Activated CD8-positive, alpha-beta memory T cell treated with anti-CD3 and anti-CD28 coated beads, Interleukin-2, amount 50 U/mL, for 24 hours (primary cell): ENCODE measurements around the gene DBX1.
"Not testable (repeated sequence)": the region's sequence is repeated elsewhere in the genome, so short reads cannot be mapped to it uniquely, and the experiment has no call there.

Source experiments
- DNase-seq: peaks from one replicate; pipeline ENCODE4 v3.0.0-alpha.2; 2020; ENCODE audit errors: extremely low read depth

The DBX1 gene

GRCh38 chr11:20161923-20162744 is 1.9 kb upstream of the DBX1 start:
- no peak for DNase-seq

GRCh38 chr11:20161230-20161918 is 1.1 kb upstream of the DBX1 start:
- DNase-seq = no peak

- no peak for DNase-seq
Measured at GRCh38 chr11:20159466-20160381, 551 bp downstream of the DBX1 start.

- DNase-seq = no peak
Measured at GRCh38 chr11:20158597-20159257, 1.5 kb downstream of the DBX1 start.

- no peak for DNase-seq
Measured at GRCh38 chr11:20157728-20158127, 2.5 kb downstream of the DBX1 start.

GRCh38 chr11:20156876-20157613 is 3.2 kb downstream of the DBX1 start:
- no peak for DNase-seq

- DNase-seq = no peak
Measured at GRCh38 chr11:20156280-20156875, 3.9 kb downstream of the DBX1 start.

- DNase-seq = no peak
Measured at GRCh38 chr11:20155683-20156279, 4.5 kb downstream of the DBX1 start.

- no peak for DNase-seq
Measured at GRCh38 chr11:20154381-20154780, 5.9 kb downstream of the DBX1 start.

- no peak for DNase-seq
Measured at GRCh38 chr11:20138707-20139106, 21.6 kb downstream of the DBX1 start.

GRCh38 chr11:20137637-20138036 is 22.6 kb downstream of the DBX1 start:
- DNase-seq = no peak

- no peak for DNase-seq
Measured at GRCh38 chr11:20134991-20135736, 25.1 kb downstream of the DBX1 start.

- DNase-seq = no peak
Measured at GRCh38 chr11:20132667-20133039, 27.6 kb downstream of the DBX1 start.

GRCh38 chr11:20131788-20132666 is 28.2 kb downstream of the DBX1 start:
- DNase-seq = no peak

- no peak for DNase-seq
Measured at GRCh38 chr11:20129665-20130064, 30.6 kb downstream of the DBX1 start.

GRCh38 chr11:20128528-20128825 is 31.8 kb downstream of the DBX1 start:
- not testable (repeated sequence) for DNase-seq

GRCh38 chr11:20127671-20128527 is 32.4 kb downstream of the DBX1 start:
- peak; percentile 53 for DNase-seq

- DNase-seq = no peak
Measured at GRCh38 chr11:20126724-20127123, 33.6 kb downstream of the DBX1 start.
